IPS-NIHi7 (cell line): ENCODE results near the gene MCOLN2.

ENCODE experiments used
- DNase-seq: peaks from one replicate; pipeline ENCODE4 v3.0.0; 2012; ENCODE audit warnings: mixed read lengths; ENCODE audit errors: extremely low spot score

Gene MCOLN2

GRCh38 chr1:84985365-84985764, 11.5 kb downstream of the MCOLN2 start:
- no peak for DNase-seq

GRCh38 chr1:84982395-84982794, 14.5 kb downstream of the MCOLN2 start:
- DNase-seq, result no peak

DNA sequence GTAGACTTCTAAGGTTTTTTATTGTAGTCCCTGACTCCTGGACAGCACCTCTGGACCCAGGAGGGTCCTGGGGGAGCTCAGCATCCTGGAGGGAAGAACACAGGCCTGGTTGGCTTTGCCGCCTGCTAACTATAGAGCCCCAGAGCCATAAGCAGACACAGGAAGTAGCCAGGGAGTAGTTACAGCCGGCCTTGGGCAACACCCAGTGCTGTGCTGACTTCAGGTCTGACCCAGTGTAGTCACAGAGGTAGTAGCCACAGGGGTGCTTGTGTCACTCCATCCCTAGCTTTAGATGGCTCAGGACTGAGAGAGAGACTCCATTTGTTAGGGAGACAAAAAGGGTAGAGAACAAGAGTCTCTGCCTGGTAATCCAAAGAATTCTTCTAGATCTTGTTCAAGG, 21.9 kb downstream of the MCOLN2 start:
- DNase-seq, result no peak

- no peak for DNase-seq
Observed at GRCh38 chr1:84973498-84974334, 23.2 kb downstream of the MCOLN2 start.

GRCh38 chr1:84972377-84972987, 24.4 kb downstream of the MCOLN2 start:
- DNase-seq, result no peak

GRCh38 chr1:84971957-84972356, 25.0 kb downstream of the MCOLN2 start:
- no peak for DNase-seq

GRCh38 chr1:84969489-84970250, 27.2 kb downstream of the MCOLN2 start:
- DNase-seq, result no peak

GRCh38 chr1:84968865-84969264, 28.0 kb downstream of the MCOLN2 start:
- DNase-seq, result no peak

DNA sequence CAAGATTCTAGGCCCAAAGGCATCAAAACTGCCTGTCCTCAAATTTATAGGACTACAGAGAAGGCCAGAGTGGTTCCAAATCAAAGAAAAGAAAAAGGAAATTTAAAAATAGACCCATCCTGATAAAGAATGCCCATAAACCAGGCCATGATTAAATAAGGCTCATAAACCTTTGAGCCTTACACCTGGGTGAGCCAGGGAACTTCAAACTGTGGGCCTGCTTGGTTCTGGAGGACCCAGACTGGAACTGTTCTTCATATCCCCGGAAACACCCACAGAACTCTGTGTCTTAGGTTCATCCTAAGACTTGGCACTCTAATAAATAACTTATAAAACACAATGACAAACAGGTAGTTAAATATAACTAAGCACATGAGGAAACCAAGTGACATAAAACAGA, 28.8 kb downstream of the MCOLN2 start:
- no peak for DNase-seq

- DNase-seq, result no peak
Observed at GRCh38 chr1:84967666-84968065, 29.2 kb downstream of the MCOLN2 start.

GRCh38 chr1:84963021-84963420, 33.9 kb downstream of the MCOLN2 start:
- DNase-seq, result no peak

GRCh38 chr1:84961316-84961715, 35.6 kb downstream of the MCOLN2 start:
- no peak for DNase-seq

GRCh38 chr1:84960371-84960770, 36.5 kb downstream of the MCOLN2 start:
- DNase-seq, result no peak

GRCh38 chr1:84959294-84959693, 37.6 kb downstream of the MCOLN2 start:
- no peak for DNase-seq

DNA sequence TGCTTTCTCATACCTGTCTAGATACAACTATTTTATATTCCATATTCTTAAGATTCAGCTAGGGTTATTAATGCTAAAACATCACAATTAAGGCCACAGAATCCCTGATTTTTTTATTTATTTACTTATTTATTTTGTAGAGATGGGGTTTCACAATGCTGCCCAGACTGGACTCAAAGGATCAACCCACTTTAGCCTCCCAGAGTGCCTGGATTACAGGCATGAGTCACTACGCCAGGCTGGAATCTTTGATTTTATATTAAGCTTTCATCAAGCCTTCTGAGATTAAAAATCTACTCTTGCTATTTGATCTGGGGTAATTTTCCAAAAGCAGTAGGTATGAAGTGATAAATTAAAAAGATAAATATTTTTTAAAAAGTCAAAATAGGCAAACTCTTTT, 38.9 kb downstream of the MCOLN2 start:
- no peak for DNase-seq

DNA sequence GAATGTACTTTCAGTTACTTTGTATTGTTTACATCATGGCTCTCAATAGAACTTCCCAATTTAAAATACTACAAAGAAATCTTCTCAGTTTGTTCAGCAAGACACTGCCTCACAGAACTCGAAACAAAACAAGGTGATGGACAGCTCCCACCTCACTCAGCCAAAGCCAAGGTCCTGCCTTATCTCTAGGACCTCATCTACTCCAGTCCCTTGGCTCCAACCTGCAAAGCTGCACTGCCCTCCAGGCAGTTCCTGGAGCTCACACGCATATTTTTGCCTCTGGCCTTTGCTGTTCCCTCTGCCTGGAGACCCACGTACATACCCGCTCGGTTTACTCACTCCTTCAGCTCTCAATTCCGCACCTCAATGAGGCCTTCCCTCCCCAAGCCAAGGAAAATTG, 40.3 kb downstream of the MCOLN2 start:
- peak; percentile 18 for DNase-seq

DNA sequence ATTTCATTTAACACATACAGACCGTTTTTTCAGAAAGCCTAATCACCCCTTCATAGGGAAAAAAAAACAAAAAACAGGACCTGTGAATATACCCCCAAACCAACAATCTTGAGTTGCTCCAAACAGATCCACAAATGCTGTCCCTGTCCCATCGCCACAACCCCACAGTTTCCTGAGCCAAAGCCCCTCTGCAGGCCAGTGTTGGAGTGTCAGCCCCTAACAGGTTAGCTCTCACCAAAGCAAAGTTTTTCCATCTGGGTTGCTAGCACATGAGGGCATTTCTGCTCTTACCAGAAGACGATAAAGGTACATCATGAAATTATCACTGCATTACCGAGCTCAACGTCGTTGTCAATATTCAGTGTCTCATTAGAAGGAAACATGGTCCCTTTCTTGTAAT, 40.8 kb downstream of the MCOLN2 start:
- DNase-seq, result no peak

DNA sequence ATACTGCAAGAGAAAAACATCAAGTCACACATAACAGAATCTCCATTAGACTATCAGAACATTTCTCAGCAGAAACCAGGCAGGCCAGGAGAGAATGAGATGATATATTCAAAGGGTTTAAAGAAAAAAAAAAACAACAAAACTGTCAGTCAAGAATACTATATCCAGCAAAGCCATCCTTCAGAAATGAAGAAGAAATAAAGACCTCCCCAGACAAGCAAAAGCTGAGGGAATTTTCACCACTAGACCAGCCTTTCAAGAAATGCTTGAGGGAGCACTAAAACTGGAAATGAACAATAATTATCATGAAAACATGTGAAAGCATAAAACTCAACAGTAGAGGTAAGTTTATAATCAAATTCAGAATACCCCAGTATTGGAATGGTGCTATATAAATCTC, 47.2 kb downstream of the MCOLN2 start:
- no peak for DNase-seq

GRCh38 chr1:84947536-84948410, 49.1 kb downstream of the MCOLN2 start:
- no peak for DNase-seq

- DNase-seq, result no peak
Observed at GRCh38 chr1:84946631-84947030, 50.3 kb downstream of the MCOLN2 start.

GRCh38 chr1:84944767-84945486, 52.0 kb downstream of the MCOLN2 start:
- DNase-seq, result peak; percentile 75
